Heart left ventricle (tissue), 16 donors: ENCODE measurements around the gene RRP9. TPM values are rescaled to one million over a fixed set of nuclear protein-coding genes. Genes with fewer than 3 reads are reported as not detected.

Experiments used
- ATAC-seq, 4 donors: fragments of 200-7000 bp; cut with Tn5 transposase; one replicate each; pipeline ENCODE4 v1.9.1; 2020 to 2022; ENCODE audit warnings: moderate library complexity in 4 of 4, mild to moderate bottlenecking in 3 of 4, moderate number of reproducible peaks in 1 of 4
- DNase-seq, 5 donors: peaks; one replicate each; pipeline ENCODE4 v3.0.0-alpha.2; 2020
- H3K27ac ChIP-seq, 12 donors: fragments of 200-600 bp; sonication (generic) in 4 of 12; one replicate each; pipeline versions ENCODE4 v1.5.0 to v1.8.0; 2016 to 2022; ENCODE audit warnings: mild to moderate bottlenecking in 2 of 12
- H3K27me3 ChIP-seq, 9 donors: fragments of 200-600 bp; sonication (generic) in 2 of 9; one replicate each; pipeline versions ENCODE4 v1.5.1 to v1.8.0; 2016 to 2022; ENCODE audit warnings: mild to moderate bottlenecking in 3 of 9
- H3K36me3 ChIP-seq, 9 donors: fragments of 200-600 bp; sonication (generic) in 2 of 9; one replicate each; pipeline versions ENCODE4 v1.5.0 to v1.8.0; 2018 to 2022; ENCODE audit warnings: mild to moderate bottlenecking in 2 of 9
- H3K4me1 ChIP-seq, 12 donors: fragments of 200-600 bp; sonication (generic) in 4 of 12; one replicate each; pipeline versions ENCODE4 v1.5.0 to v1.8.0; 2016 to 2022; ENCODE audit warnings: mild to moderate bottlenecking in 3 of 12
- H3K4me3 ChIP-seq, 12 donors: fragments of 200-600 bp; sonication (generic) in 4 of 12; one replicate each; pipeline versions ENCODE4 v1.5.0 to v1.8.0; 2017 to 2022; ENCODE audit warnings: mild to moderate bottlenecking in 9 of 12, moderate library complexity in 4 of 12
- H3K9me3 ChIP-seq, 12 donors: fragments of 200-600 bp; sonication (generic) in 4 of 12; one replicate each; pipeline versions ENCODE4 v1.5.0 to v1.8.0; 2016 to 2022; ENCODE audit warnings: mild to moderate bottlenecking in 1 of 12
- CTCF ChIP-seq, 12 donors: fragments of 200-600 bp; sonication (generic) in 4 of 12; IDR thresholded peaks; one replicate each; pipeline versions ENCODE4 v1.5.0 to v1.8.0; 2018 to 2022; ENCODE audit warnings: antibody characterized with exemption in 12 of 12, mild to moderate bottlenecking in 5 of 12
- POLR2A ChIP-seq, 2 donors: fragments of 450-650 bp; IDR thresholded peaks; one replicate each; pipeline ENCODE4 v1.6.1; 2017; ENCODE audit warnings: antibody characterized with exemption in 2 of 2, mild to moderate bottlenecking in 2 of 2, moderate library complexity in 2 of 2
- WGBS, 4 donors: extraction: QIAGEN DNeasy Blood & Tissue Kit in 2 of 4; methylation state at CpG; one replicate each; pipeline versions ENCODE4 v1.1.5 to v1.1.7; 2013 to 2018; 5-methylcytosine and 5-hydroxymethylcytosine counted together
- intact Hi-C, 10 donors: fragments of 100-400 bp; cut with DNase I; formaldehyde crosslinking; loops; one replicate each; pipeline versions ENCODE4 v1.11.1 to v1.14.2; 2022
- polyA plus RNA-seq, 2 donors: library from polyadenylated mRNA; stranded (reverse); fragments of 200-250 nt; gene quantifications; one replicate each; pipeline ENCODE4 v1.2.3, GENCODE V29; 2013
- total RNA-seq, 9 donors: library from RNA; depleted of rRNA in 2 of 9; stranded (reverse); fragments of >200 nt in 2 of 9; fragmentation: NEBNext Ultra II Directional in 3 of 9; extraction: Animal tissue kit (Norgen Biotek cat#: 25700) in 3 of 9; gene quantifications; one replicate each; pipeline versions ENCODE4 v1.1.0 to v1.2.4, GENCODE V29; 2016 to 2023
- donor health status: ischemic (EF 13 %, LVEDD 7.1; RV severe dilation, severe dysfunction).
- donor health status: healthy with polysubstance abuse.
- donor health status: DM: no; HTN: yes; CAD: no.
- donor health status: DM: no; HTN: no; CAD: no.
- donor health status: ischemic (EF 25% LVEDD 6.9; RV normal size, moderate dysfunction).
- donor health status: ischemic (EF 25% LVEDD 5.7; RV mildly dilated, moderate dysfunction).
- donor health status: healthy.
- donor health status: DM: yes; HTN: yes; CAD: no.
- donor health status: ischemic (EF 35%, LVEDD 5.7; RV mildly dilated, moderate dysfunction).
- donor health status: nonischemic (EF 11% LVEDD 7.7; RV severe dilation, severe dysfunction).
- donor health status: DM: yes; HTN: yes; CAD: no.
- donor health status: PGD.
- donor health status: ischemic (EF 29% LVEDD 5.4; RV normal size, mild dysfunction).
- donor health status: nonischemic (EF 23%, LVEDD 6.1; RV moderate dilation, normal function).

RRP9 gene
- total and polyA plus RNA-seq, 11 donors = 6.1 to 30.8 (median 10.8) TPM

DNA sequence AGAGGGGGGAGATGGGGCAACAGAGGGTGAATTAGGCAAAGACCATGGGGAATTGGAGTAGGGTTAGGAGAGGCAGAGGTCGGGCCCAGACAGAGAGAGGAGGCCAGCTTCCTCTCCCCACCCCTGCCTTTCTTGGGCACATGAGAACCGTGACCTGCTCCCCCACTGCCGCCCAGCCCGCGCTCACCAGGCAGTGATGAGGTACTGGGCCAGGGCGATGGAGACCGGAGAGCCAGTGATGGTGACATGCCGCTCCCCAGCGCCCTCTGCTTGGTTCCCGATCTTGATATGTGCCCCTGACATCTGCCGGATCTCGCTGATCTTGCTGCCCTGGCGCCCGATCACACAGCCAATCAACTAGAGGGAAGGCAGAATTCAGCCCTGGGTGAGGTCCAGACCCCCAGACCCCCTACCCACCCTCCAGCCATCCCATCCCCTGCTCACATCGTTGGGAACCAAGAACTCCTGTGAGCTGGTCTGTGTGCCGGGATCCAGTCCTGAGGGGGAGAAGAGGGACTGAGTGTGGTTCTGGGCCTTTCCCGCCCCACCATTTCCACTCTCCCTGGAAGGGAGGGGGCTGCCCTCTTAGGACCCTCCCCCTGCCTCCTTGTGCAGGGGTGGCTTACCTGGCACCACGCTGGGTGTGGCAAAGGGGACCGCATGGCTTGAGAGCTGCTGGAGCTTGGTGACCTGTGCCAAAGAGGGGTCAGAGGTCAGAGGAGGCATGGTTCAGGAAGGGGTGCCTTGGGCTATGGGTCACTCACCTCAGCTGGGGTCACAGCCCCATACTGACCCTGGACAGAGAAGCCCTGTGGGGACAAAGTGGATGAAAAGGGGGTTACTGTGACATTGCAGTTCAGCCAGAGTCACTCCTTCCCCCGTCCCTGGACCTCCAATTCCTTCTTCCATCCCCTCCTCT is 17.2 kb upstream of the RRP9 start:
- no peak for ATAC-seq
- H3K27me3 ChIP-seq = peaks cover 0 to 21% (median 0%) of the 10 kb centered on the region in 9 donors
- H3K4me3 ChIP-seq = no peak overlapping the region
- intact Hi-C loops = no loop called here
- no peak for TF ChIP-seq CTCF (IDR thresholded peaks at IDR 0.05)
- TF ChIP-seq POLR2A (IDR thresholded peaks at IDR 0.05) = no peak
- H3K27ac ChIP-seq = no peak overlapping the region
- no peaks in the 10 kb centered on the region for H3K9me3 ChIP-seq
- DNase-seq = peak in 2 of 5 donors; percentile 18 to 49
- 90 to 96% (median 94%) methylated on average over 13 to 20 of the region's 20 CpGs for WGBS, 4 donors
- H3K4me1 ChIP-seq = peaks cover 0 to 48% (median 28%) of the 10 kb centered on the region in 12 donors
- peaks cover 0 to 34% (median 22%) of the 10 kb centered on the region in 9 donors for H3K36me3 ChIP-seq

GRCh38 chr3:51957520-51958205 is 16.0 kb upstream of the RRP9 start:
- H3K27ac ChIP-seq = no peak overlapping the region
- TF ChIP-seq POLR2A (IDR thresholded peaks at IDR 0.05) (no peak), CTCF (IDR thresholded peaks at IDR 0.05) (no peak)
- 93 to 96% (median 95%) methylated on average over 15 of the region's 15 CpGs for WGBS, 4 donors
- ATAC-seq (no peak), DNase-seq (peak in 2 of 5 donors; percentile 14 to 43)
- H3K9me3 ChIP-seq = no peaks in the 10 kb centered on the region
- intact Hi-C loops = no loop called here
- H3K4me3 ChIP-seq = no peak overlapping the region
- H3K4me1 ChIP-seq = peaks cover 0 to 36% (median 24%) of the 10 kb centered on the region in 12 donors
- peaks cover 0 to 21% (median 0%) of the 10 kb centered on the region in 9 donors for H3K27me3 ChIP-seq
- H3K36me3 ChIP-seq = peaks cover 0 to 34% (median 22%) of the 10 kb centered on the region in 9 donors

DNA sequence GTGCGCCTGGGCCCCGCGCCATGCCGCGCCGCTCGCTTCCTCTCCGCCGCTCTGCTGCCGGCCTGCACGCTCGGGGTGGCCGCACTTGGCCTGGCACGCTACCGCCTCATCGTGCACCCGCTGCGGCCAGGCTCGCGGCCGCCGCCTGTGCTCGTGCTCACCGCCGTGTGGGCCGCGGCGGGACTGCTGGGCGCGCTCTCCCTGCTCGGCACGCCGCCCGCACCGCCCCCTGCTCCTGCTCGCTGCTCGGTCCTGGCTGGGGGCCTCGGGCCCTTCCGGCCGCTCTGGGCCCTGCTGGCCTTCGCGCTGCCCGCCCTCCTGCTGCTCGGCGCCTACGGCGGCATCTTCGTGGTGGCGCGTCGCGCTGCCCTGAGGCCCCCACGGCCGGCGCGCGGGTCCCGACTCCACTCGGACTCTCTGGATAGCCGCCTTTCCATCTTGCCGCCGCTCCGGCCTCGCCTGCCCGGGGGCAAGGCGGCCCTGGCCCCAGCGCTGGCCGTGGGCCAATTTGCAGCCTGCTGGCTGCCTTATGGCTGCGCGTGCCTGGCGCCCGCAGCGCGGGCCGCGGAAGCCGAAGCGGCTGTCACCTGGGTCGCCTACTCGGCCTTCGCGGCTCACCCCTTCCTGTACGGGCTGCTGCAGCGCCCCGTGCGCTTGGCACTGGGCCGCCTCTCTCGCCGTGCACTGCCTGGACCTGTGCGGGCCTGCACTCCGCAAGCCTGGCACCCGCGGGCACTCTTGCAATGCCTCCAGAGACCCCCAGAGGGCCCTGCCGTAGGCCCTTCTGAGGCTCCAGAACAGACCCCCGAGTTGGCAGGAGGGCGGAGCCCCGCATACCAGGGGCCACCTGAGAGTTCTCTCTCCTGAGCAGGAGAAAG is 14.4 kb upstream of the RRP9 start:
- 2 to 4% (median 4%) methylated on average over 50 to 97 of the region's 97 CpGs for WGBS, 4 donors
- peaks cover 0 to 27% (median 11%) of the 10 kb centered on the region in 12 donors for H3K4me1 ChIP-seq
- peaks cover 0 to 34% (median 22%) of the 10 kb centered on the region in 9 donors for H3K36me3 ChIP-seq
- TF ChIP-seq CTCF (IDR thresholded peaks at IDR 0.05) (peak; percentile 23 to 57 (median 41)), POLR2A (IDR thresholded peaks at IDR 0.05) (no peak)
- H3K9me3 ChIP-seq = no peaks in the 10 kb centered on the region
- H3K27me3 ChIP-seq = peaks cover 0 to 21% (median 0%) of the 10 kb centered on the region in 9 donors
- DNase-seq (peak; percentile 67 to 84 (median 72)), ATAC-seq (peak; percentile 18 to 87 (median 74))
- H3K27ac ChIP-seq = peak overlapping the region; percentile 16 to 90 (median 79)
- peak overlapping the region; percentile 9 to 62 (median 52) for H3K4me3 ChIP-seq
- intact Hi-C loops = loop anchor here in 1 of 10 donors (1.0 kb wide), 1 partner anchor 14 kb away; the partner anchor contains the start of gene PARP3
